ENCODE measurements around the gene TLR2. TPM values are rescaled to one million over a fixed set of nuclear protein-coding genes. Genes with fewer than 3 reads are reported as not detected.

Gene TLR2
- total and polyA plus RNA-seq, 2 donors (not counting 3 experiments of a cell fraction or from before 2014, with no cell fraction given), result 0.29 to 1.4 TPM

DNA sequence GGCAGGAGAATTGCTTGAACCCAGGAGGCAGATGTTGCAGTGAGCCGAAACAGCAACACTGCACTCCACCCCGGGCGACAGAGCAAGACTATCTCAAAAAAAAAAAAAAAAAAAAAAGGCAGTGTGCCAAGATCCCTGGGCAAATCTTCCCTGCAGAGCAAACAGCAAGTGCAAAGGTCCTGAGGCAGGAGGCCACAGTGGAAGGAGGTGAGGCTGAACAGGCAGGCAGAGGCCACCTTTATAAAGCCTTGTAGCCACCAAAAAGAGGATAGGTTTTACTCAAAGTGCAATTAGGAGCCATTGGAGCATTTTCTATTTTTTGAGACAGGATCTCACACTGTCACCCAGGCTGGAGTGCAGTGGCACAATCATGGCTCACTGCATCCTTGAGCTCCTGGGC, 45.1 kb upstream of the TLR2 start:
- intact Hi-C loops (cut with micrococcal nuclease) (no loop called here), dilution Hi-C loops (cut with MboI; ENCODE audit: extremely low pct_ligation_motif_present, low sequenced_read_pairs) (no loop called here)
- H3K9ac ChIP-seq (replicated peaks; ENCODE audit: extremely low read depth, insufficient read depth, low read length), result no peak overlapping the region
- no peak overlapping the region for H2AFZ ChIP-seq (ENCODE audit: low read depth, low read length)
- no peaks in the 10 kb centered on the region for H3K27me3 ChIP-seq (ENCODE audit: control insufficient read depth in 2 of 2, insufficient read depth in 2 of 2, low read length in 2 of 2)
- H4K20me1 ChIP-seq (replicated peaks; ENCODE audit: control insufficient read depth, extremely low read depth, insufficient read depth, low read length), result no peaks in the 10 kb centered on the region
- POLR2A ChIA-PET, result no interaction called here
- H3K79me2 ChIP-seq (ENCODE audit: control insufficient read depth, insufficient read depth, low read length), result no peaks in the 10 kb centered on the region
- H3K9me3 ChIP-seq (replicated peaks; ENCODE audit: control insufficient read depth, insufficient read depth, low read length), result no peaks in the 10 kb centered on the region
- DNase-seq (ENCODE audit: low read depth, low spot score), result no peak
- no peak overlapping the region for H3K27ac ChIP-seq (ENCODE audit: insufficient read depth, low read depth, low read length)
- TF ChIP-seq POLR2A (IDR thresholded peaks at IDR 0.05; ENCODE audit: low read depth, low read length) (no peak), POLR2AphosphoS5 (IDR thresholded peaks at IDR 0.05; ENCODE audit: insufficient read depth, low read depth, low read length) (no peak), GATA2 (IDR thresholded peaks at IDR 0.05; ENCODE audit: insufficient read depth, insufficient read length, low read depth, low read length) (no peak), MAX (IDR thresholded peaks at IDR 0.05; ENCODE audit: insufficient read depth, insufficient read length) (no peak), FOS (IDR thresholded peaks at IDR 0.05; ENCODE audit: borderline replicate concordance, insufficient read depth, low read length) (no peak), MYC (IDR thresholded peaks at IDR 0.05; ENCODE audit: low read depth, low read length) (no peak), JUN (IDR thresholded peaks at IDR 0.05; ENCODE audit: borderline replicate concordance, insufficient read depth, insufficient read length, low read depth) (no peak), EZH2 (IDR thresholded peaks at IDR 0.05; ENCODE audit: borderline replicate concordance, low read depth, low read length, severe bottlenecking) (no peak)
- TF ChIP-seq, protein P1, sequence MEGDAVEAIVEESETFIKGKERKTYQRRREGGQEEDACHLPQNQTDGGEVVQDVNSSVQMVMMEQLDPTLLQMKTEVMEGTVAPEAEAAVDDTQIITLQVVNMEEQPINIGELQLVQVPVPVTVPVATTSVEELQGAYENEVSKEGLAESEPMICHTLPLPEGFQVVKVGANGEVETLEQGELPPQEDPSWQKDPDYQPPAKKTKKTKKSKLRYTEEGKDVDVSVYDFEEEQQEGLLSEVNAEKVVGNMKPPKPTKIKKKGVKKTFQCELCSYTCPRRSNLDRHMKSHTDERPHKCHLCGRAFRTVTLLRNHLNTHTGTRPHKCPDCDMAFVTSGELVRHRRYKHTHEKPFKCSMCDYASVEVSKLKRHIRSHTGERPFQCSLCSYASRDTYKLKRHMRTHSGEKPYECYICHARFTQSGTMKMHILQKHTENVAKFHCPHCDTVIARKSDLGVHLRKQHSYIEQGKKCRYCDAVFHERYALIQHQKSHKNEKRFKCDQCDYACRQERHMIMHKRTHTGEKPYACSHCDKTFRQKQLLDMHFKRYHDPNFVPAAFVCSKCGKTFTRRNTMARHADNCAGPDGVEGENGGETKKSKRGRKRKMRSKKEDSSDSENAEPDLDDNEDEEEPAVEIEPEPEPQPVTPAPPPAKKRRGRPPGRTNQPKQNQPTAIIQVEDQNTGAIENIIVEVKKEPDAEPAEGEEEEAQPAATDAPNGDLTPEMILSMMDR (IDR thresholded peaks at IDR 0.05; ENCODE audit: extremely low read depth in 1 of 2, insufficient read depth in 1 of 2, low read depth in 1 of 2, low read length in 2 of 2), result no peak
- no TSS peak for BruUV-seq (replicated peaks)
- H3K4me1 ChIP-seq (ENCODE audit: control insufficient read depth, extremely low read depth, insufficient read depth, low read length), result peaks cover 4% of the 10 kb centered on the region
- no peak overlapping the region for H3K4me3 ChIP-seq (replicated peaks in 1 of 3; ENCODE audit: insufficient read depth in 1 of 3, low read depth in 1 of 3, low read length in 3 of 3)
- H3K4me2 ChIP-seq (ENCODE audit: insufficient read depth, low read length), result no peak overlapping the region
- H3K36me3 ChIP-seq (ENCODE audit: control insufficient read depth in 2 of 2, extremely low read depth in 1 of 2, insufficient read depth in 2 of 2, low read length in 2 of 2), result peaks cover 7 to 11% of the 10 kb centered on the region in 2 experiments
- no peaks in the 10 kb centered on the region for H3K9me1 ChIP-seq (replicated peaks; ENCODE audit: control insufficient read depth, extremely low read depth, insufficient read depth, low read length)
- CTCF ChIA-PET, result interaction anchor here (1.3 to 2.3 kb wide), 2 partner anchors 111 to 512 kb away, joined by 4 to 12 read pairs; no protein-coding TSS in a partner anchor
- no peak for FAIRE-seq
